Smooth muscle cell (in vitro differentiated cells): ENCODE results near the gene SGSM2. TPM values are rescaled to one million over a fixed set of nuclear protein-coding genes. Genes with fewer than 3 reads are reported as not detected.

Experiments
- DNase-seq: peaks from one replicate; lab custom pipeline; 2025; ENCODE audit not compliant: unreplicated experiment; lab: John Stamatoyannopoulos, UW
- H2AFZ ChIP-seq: fragments of 200-600 bp; sonication (generic); 2 replicates; pipeline ENCODE4 v1.6.0; 2016; ENCODE audit warnings: antibody characterized with exemption, low read depth, mild to moderate bottlenecking
- H3F3A ChIP-seq: fragments of 200-600 bp; sonication (generic); 2 replicates; pipeline ENCODE4 v1.6.0; 2017; ENCODE audit warnings: antibody characterized with exemption, low read depth
- H3K27ac ChIP-seq: fragments of 200-600 bp; sonication (generic); 2 replicates; pipeline ENCODE4 v1.5.1; 2016; ENCODE audit warnings: low read depth, mild to moderate bottlenecking
- H3K27me3 ChIP-seq: fragments of 200-600 bp; sonication (generic); 2 replicates; pipeline ENCODE4 v1.6.1; 2016; ENCODE audit warnings: low read depth, mild to moderate bottlenecking
- H3K36me3 ChIP-seq: fragments of 200-600 bp; sonication (generic); 2 replicates; pipeline ENCODE4 v1.5.1; 2016; ENCODE audit warnings: low read depth
- H3K4me1 ChIP-seq: fragments of 200-600 bp; sonication (generic); 2 replicates; pipeline ENCODE4 v1.5.1; 2016; ENCODE audit warnings: low read depth
- H3K4me2 ChIP-seq: fragments of 200-600 bp; sonication (generic); 2 replicates; pipeline ENCODE4 v1.6.0; 2016; ENCODE audit warnings: mild to moderate bottlenecking
- H3K4me3 ChIP-seq: fragments of 200-600 bp; sonication (generic); 2 replicates; pipeline ENCODE4 v1.5.1; 2016; ENCODE audit warnings: mild to moderate bottlenecking
- H3K79me2 ChIP-seq: fragments of 200-600 bp; sonication (generic); 2 replicates; pipeline ENCODE4 v1.6.0; 2016; ENCODE audit warnings: low read depth, mild to moderate bottlenecking
- H3K9ac ChIP-seq: fragments of 200-600 bp; sonication (generic); 2 replicates; pipeline ENCODE4 v1.6.0; 2016; ENCODE audit warnings: low read depth
- H3K9me3 ChIP-seq: fragments of 200-600 bp; sonication (generic); replicated peaks from 2 replicates; pipeline ENCODE4 v1.5.1; 2016; ENCODE audit warnings: low read depth
- H4K20me1 ChIP-seq: fragments of 200-600 bp; sonication (generic); 2 replicates; pipeline ENCODE4 v1.6.0; 2016; ENCODE audit warnings: low read depth
- WGBS: methylation state at CpG from one replicate; pipeline ENCODE4 v1.1.7; 2016; ENCODE audit warnings: low lambda C conversion rate; 5-methylcytosine and 5-hydroxymethylcytosine counted together
- polyA plus RNA-seq: library from polyadenylated mRNA; unstranded; fragments of >200 nt; fragmentation: Nextera tagmentation; extraction: Ambion mirVana; gene quantifications from 2 replicates; pipeline ENCODE4 v1.2.1, GENCODE V29; 2016
- total RNA-seq: library from RNA; depleted of rRNA; stranded (reverse); fragments of >200 nt; gene quantifications from 2 replicates; pipeline ENCODE4 v1.2.3, GENCODE V29; 2014
- TF ChIP-seq, protein P1 (sequence below): fragments of 200-600 bp; sonication (generic); IDR thresholded peaks from 2 replicates; pipeline ENCODE4 v1.5.1; 2017; ENCODE audit warnings: borderline replicate concordance, mild to moderate bottlenecking, antibody characterized with exemption; ENCODE audit not compliant: insufficient read depth, poor library complexity, severe bottlenecking

The SGSM2 gene
- total and polyA plus RNA-seq, 2 experiments from 2014 or later, result 20.8 to 26.9 TPM

DNA sequence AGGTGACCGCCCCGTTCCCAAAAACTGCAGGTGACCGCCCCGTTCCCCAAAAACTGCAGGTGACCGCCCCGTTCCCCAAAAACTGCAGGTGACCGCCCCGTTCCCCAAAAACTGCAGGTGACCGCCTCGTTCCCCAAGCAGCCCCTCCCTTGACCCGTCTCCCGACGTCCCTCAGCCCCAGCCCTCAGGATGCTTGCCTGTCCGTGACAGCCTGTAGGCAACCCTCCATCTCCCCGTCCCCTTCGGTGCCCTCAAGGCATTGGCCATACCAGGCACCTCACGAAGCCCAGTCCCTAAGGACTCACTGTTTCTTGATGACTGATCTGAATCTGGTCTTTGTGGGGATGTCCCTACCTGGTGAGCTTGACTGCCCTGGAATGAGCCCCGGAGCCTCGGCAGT is 25.1 kb downstream of the SGSM2 start:
- Histone ChIP-seq H3K36me3 (no peaks in the 10 kb centered on the region), H3K4me3 (no peak overlapping the region), H2AFZ (no peak overlapping the region), H3K9ac (no peak overlapping the region), H3K27ac (no peak overlapping the region), H3K9me3 (no peaks in the 10 kb centered on the region), H3K79me2 (no peaks in the 10 kb centered on the region), H3K4me1 (no peaks in the 10 kb centered on the region), H4K20me1 (peaks cover 6% of the 10 kb centered on the region), H3K27me3 (no peaks in the 10 kb centered on the region), H3F3A (no peaks in the 10 kb centered on the region), H3K4me2 (no peak overlapping the region)
- TF ChIP-seq, protein P1, sequence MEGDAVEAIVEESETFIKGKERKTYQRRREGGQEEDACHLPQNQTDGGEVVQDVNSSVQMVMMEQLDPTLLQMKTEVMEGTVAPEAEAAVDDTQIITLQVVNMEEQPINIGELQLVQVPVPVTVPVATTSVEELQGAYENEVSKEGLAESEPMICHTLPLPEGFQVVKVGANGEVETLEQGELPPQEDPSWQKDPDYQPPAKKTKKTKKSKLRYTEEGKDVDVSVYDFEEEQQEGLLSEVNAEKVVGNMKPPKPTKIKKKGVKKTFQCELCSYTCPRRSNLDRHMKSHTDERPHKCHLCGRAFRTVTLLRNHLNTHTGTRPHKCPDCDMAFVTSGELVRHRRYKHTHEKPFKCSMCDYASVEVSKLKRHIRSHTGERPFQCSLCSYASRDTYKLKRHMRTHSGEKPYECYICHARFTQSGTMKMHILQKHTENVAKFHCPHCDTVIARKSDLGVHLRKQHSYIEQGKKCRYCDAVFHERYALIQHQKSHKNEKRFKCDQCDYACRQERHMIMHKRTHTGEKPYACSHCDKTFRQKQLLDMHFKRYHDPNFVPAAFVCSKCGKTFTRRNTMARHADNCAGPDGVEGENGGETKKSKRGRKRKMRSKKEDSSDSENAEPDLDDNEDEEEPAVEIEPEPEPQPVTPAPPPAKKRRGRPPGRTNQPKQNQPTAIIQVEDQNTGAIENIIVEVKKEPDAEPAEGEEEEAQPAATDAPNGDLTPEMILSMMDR, result no peak
- WGBS, result 94% methylated on average over 11 of the region's 19 CpGs
- no peak for DNase-seq

DNA sequence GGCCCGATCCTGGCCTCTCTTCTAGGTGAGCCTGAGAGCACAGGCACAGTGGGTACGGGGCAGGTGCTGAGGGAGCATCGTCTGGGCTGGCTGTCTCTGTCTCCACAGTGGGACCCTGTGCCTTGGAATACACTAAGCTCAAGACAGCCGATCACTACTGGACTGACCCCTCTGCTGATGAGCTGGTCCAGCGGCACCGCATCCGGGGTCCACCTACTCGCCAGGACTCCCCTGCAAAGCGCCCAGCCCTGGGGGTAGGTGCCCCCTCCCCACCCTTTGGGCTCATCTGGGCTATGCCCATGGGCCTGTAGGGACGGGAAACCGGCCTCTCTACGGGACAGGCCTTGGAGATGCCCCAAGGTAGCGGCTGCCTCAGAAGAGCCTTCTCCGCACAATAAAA is 25.6 kb downstream of the SGSM2 start:
- TF ChIP-seq, protein P1, result no peak
- Histone ChIP-seq H3K27ac (no peak overlapping the region), H3K9me3 (no peaks in the 10 kb centered on the region), H3K4me2 (no peak overlapping the region), H3K4me3 (no peak overlapping the region), H3F3A (no peaks in the 10 kb centered on the region), H3K36me3 (no peaks in the 10 kb centered on the region), H4K20me1 (peaks cover under 1% of the 10 kb centered on the region), H3K79me2 (no peaks in the 10 kb centered on the region), H2AFZ (no peak overlapping the region), H3K9ac (no peak overlapping the region), H3K27me3 (no peaks in the 10 kb centered on the region), H3K4me1 (no peaks in the 10 kb centered on the region)
- no peak for DNase-seq
- 97% methylated on average over 14 of the region's 14 CpGs for WGBS

DNA sequence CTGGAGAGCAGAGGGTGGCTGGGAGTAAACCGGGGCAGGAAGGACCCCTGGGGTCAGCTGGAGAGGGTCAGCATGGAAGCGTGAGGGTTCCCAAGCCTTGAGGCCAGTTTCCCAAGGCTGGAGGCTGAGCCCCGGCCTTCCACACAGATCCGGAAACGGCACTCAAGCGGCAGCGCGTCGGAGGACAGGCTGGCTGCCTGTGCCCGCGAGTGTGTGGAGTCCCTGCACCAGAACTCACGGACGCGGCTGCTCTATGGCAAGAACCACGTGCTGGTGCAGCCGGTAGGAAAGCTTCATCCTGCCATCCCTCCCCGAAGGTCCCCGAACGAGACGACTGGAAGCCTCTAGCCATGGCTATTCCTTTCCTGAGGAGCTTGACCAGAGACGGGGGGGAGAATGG is 26.0 kb downstream of the SGSM2 start:
- WGBS, result 94% methylated on average over 21 of the region's 21 CpGs
- Histone ChIP-seq H3K27me3 (no peaks in the 10 kb centered on the region), H3K27ac (no peak overlapping the region), H3K4me1 (no peaks in the 10 kb centered on the region), H3K36me3 (no peaks in the 10 kb centered on the region), H4K20me1 (no peaks in the 10 kb centered on the region), H3K9ac (no peak overlapping the region), H3K9me3 (no peaks in the 10 kb centered on the region), H3K79me2 (no peaks in the 10 kb centered on the region), H3K4me3 (no peak overlapping the region), H2AFZ (no peak overlapping the region), H3F3A (no peaks in the 10 kb centered on the region), H3K4me2 (no peak overlapping the region)
- TF ChIP-seq, protein P1, result no peak
- no peak for DNase-seq
